Measurements from ENCODE around the gene FDX1.
A peak's percentile ranks its signal among the peaks of the same experiment; 100 is the strongest.

DNA sequence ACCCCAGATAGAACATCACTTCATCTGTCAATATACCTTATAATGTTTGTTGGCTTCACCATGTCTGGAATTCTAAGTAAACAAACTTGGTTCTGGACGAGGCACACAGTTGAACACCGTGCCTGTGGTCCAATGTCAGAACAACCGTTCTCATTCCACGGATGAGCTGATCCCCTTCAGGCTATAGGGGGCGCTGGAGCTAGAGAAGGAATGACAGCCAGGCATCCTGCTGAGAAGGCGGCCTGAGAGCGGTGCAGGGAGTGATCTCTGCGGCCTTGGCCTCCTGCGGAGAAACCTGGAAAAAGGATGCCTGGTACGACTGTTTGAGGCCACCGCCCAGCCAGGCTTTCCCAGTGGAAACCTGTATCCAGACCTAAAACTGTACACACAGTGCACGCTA is 48.7 kb downstream of the FDX1 start:
- TF ChIP-seq, protein P1, sequence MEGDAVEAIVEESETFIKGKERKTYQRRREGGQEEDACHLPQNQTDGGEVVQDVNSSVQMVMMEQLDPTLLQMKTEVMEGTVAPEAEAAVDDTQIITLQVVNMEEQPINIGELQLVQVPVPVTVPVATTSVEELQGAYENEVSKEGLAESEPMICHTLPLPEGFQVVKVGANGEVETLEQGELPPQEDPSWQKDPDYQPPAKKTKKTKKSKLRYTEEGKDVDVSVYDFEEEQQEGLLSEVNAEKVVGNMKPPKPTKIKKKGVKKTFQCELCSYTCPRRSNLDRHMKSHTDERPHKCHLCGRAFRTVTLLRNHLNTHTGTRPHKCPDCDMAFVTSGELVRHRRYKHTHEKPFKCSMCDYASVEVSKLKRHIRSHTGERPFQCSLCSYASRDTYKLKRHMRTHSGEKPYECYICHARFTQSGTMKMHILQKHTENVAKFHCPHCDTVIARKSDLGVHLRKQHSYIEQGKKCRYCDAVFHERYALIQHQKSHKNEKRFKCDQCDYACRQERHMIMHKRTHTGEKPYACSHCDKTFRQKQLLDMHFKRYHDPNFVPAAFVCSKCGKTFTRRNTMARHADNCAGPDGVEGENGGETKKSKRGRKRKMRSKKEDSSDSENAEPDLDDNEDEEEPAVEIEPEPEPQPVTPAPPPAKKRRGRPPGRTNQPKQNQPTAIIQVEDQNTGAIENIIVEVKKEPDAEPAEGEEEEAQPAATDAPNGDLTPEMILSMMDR (IDR thresholded peaks at IDR 0.05; ENCODE audit: low read depth, low read length): peak; percentile 19; the same call in 1 of the 2 replicates
- no peak for TF ChIP-seq EZH2phosphoT487 (IDR thresholded peaks at IDR 0.05; ENCODE audit: low read depth)

Measured in OCI-LY3 (cell line).